ENCODE results near the gene FGF4.

Gene FGF4

DNA sequence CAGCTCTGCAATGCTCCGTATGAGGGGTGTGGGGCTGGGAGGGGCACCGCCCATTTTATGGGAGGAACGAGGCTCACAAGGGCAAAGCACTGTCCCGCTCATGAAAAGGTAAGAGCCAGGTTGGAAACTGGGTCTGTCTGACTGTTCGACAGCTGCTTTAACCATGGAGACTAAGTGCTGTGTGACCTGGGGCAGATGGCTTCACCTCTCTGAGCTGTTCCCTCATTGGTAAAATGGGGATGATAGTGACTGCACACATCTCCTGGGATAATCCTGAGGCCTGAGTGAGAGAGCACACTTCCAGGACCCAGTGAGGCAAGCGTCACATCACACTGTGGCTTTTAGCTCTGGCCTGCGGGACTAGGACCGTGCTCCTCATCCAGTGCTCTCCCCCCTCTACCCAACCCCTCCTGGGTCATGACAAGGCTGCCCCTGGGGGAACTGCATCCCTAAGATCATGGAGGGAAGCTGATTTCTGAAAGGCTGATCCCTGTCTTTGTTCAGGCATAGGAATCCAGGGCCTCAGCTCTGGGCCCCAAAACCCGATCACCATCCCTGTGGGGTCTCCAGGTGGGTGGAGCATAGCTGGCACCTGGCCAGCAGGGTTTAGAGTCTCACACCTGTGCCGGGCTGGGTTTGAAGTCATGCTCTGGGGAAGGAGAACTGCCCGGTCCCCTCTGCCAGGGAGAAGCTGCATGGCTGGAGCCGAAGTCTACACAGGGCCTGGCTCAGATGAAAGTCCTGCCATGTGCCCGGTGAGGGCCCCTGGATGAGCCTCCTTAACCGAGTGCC, 22.8 kb upstream of the FGF4 start:
- Histone ChIP-seq H3K4ac (ENCODE audit: low read depth, low read length) (no peak overlapping the region), H4K12ac (ENCODE audit: low read depth, low read length) (no peak overlapping the region), H3K9me3 (ENCODE audit: insufficient read depth, low read depth, low read length) (peaks cover 2% of the 10 kb centered on the region), H3K23ac (ENCODE audit: low read length) (no peak overlapping the region), H3K79me2 (ENCODE audit: control insufficient read depth, insufficient read depth, low read length, poor library complexity) (no peaks in the 10 kb centered on the region), H3K27me3 (ENCODE audit: insufficient read depth, low read length) (no peaks in the 10 kb centered on the region), H3K4me3 (ENCODE audit: low read depth, low read length) (no peak overlapping the region), H2BK12ac (ENCODE audit: low read length) (no peak overlapping the region), H3K36me3 (ENCODE audit: control insufficient read depth in 1 of 2, insufficient read depth in 2 of 2, low read length in 2 of 2) (no peaks in the 10 kb centered on the region), H2AFZ (ENCODE audit: insufficient read depth, low read length, poor library complexity) (no peak overlapping the region), H3K18ac (ENCODE audit: low read length) (no peak overlapping the region), H2AK5ac (ENCODE audit: low read length) (no peak overlapping the region), H2BK5ac (ENCODE audit: low read depth, low read length, poor library complexity) (no peak overlapping the region), H3K4me2 (ENCODE audit: low read length) (no peak overlapping the region), H3K27ac (ENCODE audit: low read depth, low read length) (no peak overlapping the region), H3K9ac (ENCODE audit: low read length) (no peak overlapping the region), H3K4me1 (ENCODE audit: control insufficient read depth in 1 of 2, insufficient read depth in 2 of 2, low read length in 2 of 2) (no peaks in the 10 kb centered on the region), H2BK120ac (ENCODE audit: insufficient read depth, low read length, poor library complexity) (no peak overlapping the region), H4K91ac (ENCODE audit: low read depth, low read length) (no peak overlapping the region), H4K8ac (ENCODE audit: low read depth, low read length) (no peak overlapping the region), H3K14ac (ENCODE audit: low read length) (no peak overlapping the region), H3K79me1 (ENCODE audit: low read length) (no peaks in the 10 kb centered on the region)
- no CpG with 5 or more reads among the region's 14 CpGs for WGBS (ENCODE audit: extremely low coverage, insufficient coverage, insufficient read length)
- DNase-seq: no peak

DNA sequence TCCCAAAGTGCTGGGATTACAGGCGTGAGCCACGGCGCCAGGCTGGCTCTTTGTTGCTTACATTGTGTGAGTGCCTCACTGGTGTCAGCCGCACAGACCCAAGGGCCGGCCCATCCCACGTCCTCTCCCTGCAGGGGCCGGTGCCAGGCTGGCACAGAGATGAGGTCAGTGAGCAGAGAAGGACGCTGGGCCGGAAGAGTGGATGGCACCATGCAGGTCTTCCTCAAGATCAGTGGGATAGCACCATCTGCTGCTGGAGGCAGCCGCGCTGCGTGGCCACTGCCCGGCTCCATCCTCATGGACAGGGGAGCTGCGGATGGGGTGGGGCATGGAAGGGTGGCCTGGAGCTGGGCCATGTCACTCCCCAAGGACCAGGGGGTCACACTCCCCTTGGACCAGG, 22.0 kb upstream of the FGF4 start:
- no peak overlapping the region for H4K12ac ChIP-seq (ENCODE audit: low read depth, low read length)
- H3K18ac ChIP-seq (ENCODE audit: low read length): no peak overlapping the region
- no peak overlapping the region for H2AK5ac ChIP-seq (ENCODE audit: low read length)
- no peak overlapping the region for H2BK5ac ChIP-seq (ENCODE audit: low read depth, low read length, poor library complexity)
- no peak overlapping the region for H2BK12ac ChIP-seq (ENCODE audit: low read length)
- no peak overlapping the region for H2AFZ ChIP-seq (ENCODE audit: insufficient read depth, low read length, poor library complexity)
- no CpG with 5 or more reads among the region's 14 CpGs for WGBS (ENCODE audit: extremely low coverage, insufficient coverage, insufficient read length)
- H4K8ac ChIP-seq (ENCODE audit: low read depth, low read length): no peak overlapping the region
- H3K79me1 ChIP-seq (ENCODE audit: low read length): no peaks in the 10 kb centered on the region
- no peaks in the 10 kb centered on the region for H3K27me3 ChIP-seq (ENCODE audit: insufficient read depth, low read length)
- H3K4me3 ChIP-seq (ENCODE audit: low read depth, low read length): no peak overlapping the region
- H3K9me3 ChIP-seq (ENCODE audit: insufficient read depth, low read depth, low read length): peaks cover 2% of the 10 kb centered on the region
- no peak overlapping the region for H3K23ac ChIP-seq (ENCODE audit: low read length)
- H3K4me2 ChIP-seq (ENCODE audit: low read length): no peak overlapping the region
- H3K4ac ChIP-seq (ENCODE audit: low read depth, low read length): no peak overlapping the region
- no peak overlapping the region for H3K14ac ChIP-seq (ENCODE audit: low read length)
- no peak overlapping the region for H2BK120ac ChIP-seq (ENCODE audit: insufficient read depth, low read length, poor library complexity)
- no peak overlapping the region for H4K91ac ChIP-seq (ENCODE audit: low read depth, low read length)
- no peaks in the 10 kb centered on the region for H3K4me1 ChIP-seq (ENCODE audit: control insufficient read depth in 1 of 2, insufficient read depth in 2 of 2, low read length in 2 of 2)
- no peaks in the 10 kb centered on the region for H3K36me3 ChIP-seq (ENCODE audit: control insufficient read depth in 1 of 2, insufficient read depth in 2 of 2, low read length in 2 of 2)
- H3K79me2 ChIP-seq (ENCODE audit: control insufficient read depth, insufficient read depth, low read length, poor library complexity): no peaks in the 10 kb centered on the region
- DNase-seq: no peak
- H3K9ac ChIP-seq (ENCODE audit: low read length): no peak overlapping the region
- H3K27ac ChIP-seq (ENCODE audit: low read depth, low read length): no peak overlapping the region

DNA sequence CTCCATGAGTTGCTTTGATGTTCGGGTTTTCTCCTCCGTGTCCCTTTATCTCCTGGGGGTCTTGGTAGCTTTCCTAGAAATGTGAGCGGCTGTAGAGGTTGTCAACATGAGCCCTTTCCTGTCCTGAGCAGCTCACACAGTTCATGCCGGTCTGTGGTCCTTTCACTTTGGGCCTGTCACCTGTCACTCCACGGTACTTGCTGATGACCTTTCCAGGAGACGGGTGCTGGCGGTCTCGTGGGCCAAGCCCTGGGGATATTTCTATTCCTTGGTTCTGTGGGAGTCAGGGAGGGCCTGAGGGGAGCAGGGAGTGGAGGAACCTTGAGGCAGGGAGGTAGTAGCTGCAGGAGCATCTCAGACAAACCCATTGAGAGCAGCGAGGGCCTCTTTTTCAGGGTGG, 20.9 kb upstream of the FGF4 start:
- H4K8ac ChIP-seq (ENCODE audit: low read depth, low read length): no peak overlapping the region
- DNase-seq: no peak
- H3K36me3 ChIP-seq (ENCODE audit: control insufficient read depth in 1 of 2, insufficient read depth in 2 of 2, low read length in 2 of 2): no peaks in the 10 kb centered on the region
- no peak overlapping the region for H3K27ac ChIP-seq (ENCODE audit: low read depth, low read length)
- no peak overlapping the region for H3K9ac ChIP-seq (ENCODE audit: low read length)
- H3K9me3 ChIP-seq (ENCODE audit: insufficient read depth, low read depth, low read length): peaks cover 2% of the 10 kb centered on the region
- no peak overlapping the region for H4K12ac ChIP-seq (ENCODE audit: low read depth, low read length)
- H3K4me2 ChIP-seq (ENCODE audit: low read length): no peak overlapping the region
- no peak overlapping the region for H3K14ac ChIP-seq (ENCODE audit: low read length)
- no peaks in the 10 kb centered on the region for H3K4me1 ChIP-seq (ENCODE audit: control insufficient read depth in 1 of 2, insufficient read depth in 2 of 2, low read length in 2 of 2)
- H2AK5ac ChIP-seq (ENCODE audit: low read length): no peak overlapping the region
- no peak overlapping the region for H4K91ac ChIP-seq (ENCODE audit: low read depth, low read length)
- no peaks in the 10 kb centered on the region for H3K79me1 ChIP-seq (ENCODE audit: low read length)
- no peak overlapping the region for H3K18ac ChIP-seq (ENCODE audit: low read length)
- no peaks in the 10 kb centered on the region for H3K27me3 ChIP-seq (ENCODE audit: insufficient read depth, low read length)
- no CpG with 5 or more reads among the region's 9 CpGs for WGBS (ENCODE audit: extremely low coverage, insufficient coverage, insufficient read length)
- no peak overlapping the region for H2BK5ac ChIP-seq (ENCODE audit: low read depth, low read length, poor library complexity)
- no peak overlapping the region for H2AFZ ChIP-seq (ENCODE audit: insufficient read depth, low read length, poor library complexity)
- no peak overlapping the region for H3K23ac ChIP-seq (ENCODE audit: low read length)
- H2BK120ac ChIP-seq (ENCODE audit: insufficient read depth, low read length, poor library complexity): no peak overlapping the region
- H3K4me3 ChIP-seq (ENCODE audit: low read depth, low read length): no peak overlapping the region
- H3K79me2 ChIP-seq (ENCODE audit: control insufficient read depth, insufficient read depth, low read length, poor library complexity): no peaks in the 10 kb centered on the region
- H2BK12ac ChIP-seq (ENCODE audit: low read length): no peak overlapping the region
- H3K4ac ChIP-seq (ENCODE audit: low read depth, low read length): no peak overlapping the region

GRCh38 chr11:69791276-69792180, 16.4 kb upstream of the FGF4 start:
- Histone ChIP-seq H4K12ac (ENCODE audit: low read depth, low read length) (no peak overlapping the region), H3K79me1 (ENCODE audit: low read length) (no peaks in the 10 kb centered on the region), H3K4ac (ENCODE audit: low read depth, low read length) (no peak overlapping the region), H2AK5ac (ENCODE audit: low read length) (no peak overlapping the region), H3K4me3 (ENCODE audit: low read depth, low read length) (no peak overlapping the region), H2BK5ac (ENCODE audit: low read depth, low read length, poor library complexity) (no peak overlapping the region), H2AFZ (ENCODE audit: insufficient read depth, low read length, poor library complexity) (no peak overlapping the region), H4K91ac (ENCODE audit: low read depth, low read length) (no peak overlapping the region), H3K4me2 (ENCODE audit: low read length) (no peak overlapping the region), H3K79me2 (ENCODE audit: control insufficient read depth, insufficient read depth, low read length, poor library complexity) (no peaks in the 10 kb centered on the region), H3K9me3 (ENCODE audit: insufficient read depth, low read depth, low read length) (peaks cover 3% of the 10 kb centered on the region), H3K14ac (ENCODE audit: low read length) (no peak overlapping the region), H3K18ac (ENCODE audit: low read length) (no peak overlapping the region), H3K27me3 (ENCODE audit: insufficient read depth, low read length) (no peaks in the 10 kb centered on the region), H2BK12ac (ENCODE audit: low read length) (no peak overlapping the region), H3K27ac (ENCODE audit: low read depth, low read length) (no peak overlapping the region), H4K8ac (ENCODE audit: low read depth, low read length) (no peak overlapping the region), H3K4me1 (ENCODE audit: control insufficient read depth in 1 of 2, insufficient read depth in 2 of 2, low read length in 2 of 2) (no peaks in the 10 kb centered on the region), H2BK120ac (ENCODE audit: insufficient read depth, low read length, poor library complexity) (no peak overlapping the region), H3K23ac (ENCODE audit: low read length) (no peak overlapping the region), H3K36me3 (ENCODE audit: control insufficient read depth in 1 of 2, insufficient read depth in 2 of 2, low read length in 2 of 2) (no peaks in the 10 kb centered on the region), H3K9ac (ENCODE audit: low read length) (no peak overlapping the region)
- DNase-seq: no peak
- no CpG with 5 or more reads among the region's 25 CpGs for WGBS (ENCODE audit: extremely low coverage, insufficient coverage, insufficient read length)

Measured in trophoblast cell (in vitro differentiated cells and primary cell).